ENCODE data around the gene LMAN1. TPM values are rescaled to one million over a fixed set of nuclear protein-coding genes. Genes with fewer than 3 reads are reported as not detected.

LMAN1 gene
- total and polyA plus RNA-seq, 2 experiments from 2014 or later: 127 to 193 TPM

GRCh38 chr18:59359576-59359952 is 499 bp upstream of the LMAN1 start:
- no peak overlapping the region for H3K27ac ChIP-seq

DNA sequence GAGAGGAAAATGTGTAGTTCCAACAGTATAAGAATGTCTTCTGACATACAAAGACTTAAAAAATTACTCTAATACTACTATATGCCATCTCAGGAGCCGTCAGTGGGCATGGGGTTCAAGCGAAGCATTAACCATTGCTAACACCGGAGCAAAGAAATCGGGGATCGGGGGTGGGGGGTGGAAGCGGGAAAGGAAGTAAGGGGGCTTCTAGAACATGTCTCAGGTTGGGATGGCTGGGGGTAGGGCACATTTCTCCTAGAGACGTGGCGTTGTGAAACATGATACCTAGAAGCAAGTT is 702 bp downstream of the LMAN1 start:
- DNase-seq: peak; percentile 77
- H3K36me3 ChIP-seq (ENCODE audit: low read depth): peaks cover 33% of the 10 kb centered on the region

More at GRCh38 chr18:59359576-59359952, 499 bp upstream of the LMAN1 start:
- peaks cover 32% of the 10 kb centered on the region for H3K4me1 ChIP-seq (ENCODE audit: insufficient read depth)
- TF ChIP-seq EZH2 (IDR thresholded peaks at IDR 0.05; ENCODE audit: insufficient read depth, poor library complexity, severe bottlenecking) (no peak), EZH2phosphoT487 (IDR thresholded peaks at IDR 0.05; ENCODE audit: insufficient read depth, low read depth) (no peak)
- H3K9me2 ChIP-seq (ENCODE audit: insufficient read depth): no peaks in the 10 kb centered on the region
- 0 out of 2 replicates have a peak, but pooled peaks cover under 1% of the 10 kb centered on the region for H3K27me3 ChIP-seq (replicated peaks; ENCODE audit: insufficient read depth)
- no peak for DNase-seq
- H3K79me2 ChIP-seq (ENCODE audit: insufficient read depth): peaks cover 50% of the 10 kb centered on the region
- peaks cover 9% of the 10 kb centered on the region for H3F3A ChIP-seq (ENCODE audit: insufficient read depth)
- peak overlapping the region; percentile 88 for H3K4me2 ChIP-seq (ENCODE audit: unreplicated experiment)
- peaks cover 21% of the 10 kb centered on the region for H3K36me3 ChIP-seq (ENCODE audit: low read depth)
- in situ Hi-C loops (cut with MboI): no loop called here
- no peaks in the 10 kb centered on the region for H3K9me3 ChIP-seq (ENCODE audit: low read depth)
- WGBS, 2 experiments (ENCODE audit: low coverage in 1 of 2, low lambda C conversion rate in 2 of 2, missing lambda C conversion rate in 2 of 2): 0 to 5% methylated on average over 4 of the region's 4 CpGs
- H3K9ac ChIP-seq: peak overlapping the region; percentile 59
- peak overlapping the region; percentile 91 for H2AFZ ChIP-seq
- H3K4me3 ChIP-seq: peak overlapping the region; percentile 96
- H4K20me1 ChIP-seq (ENCODE audit: insufficient read depth): peaks cover 14% of the 10 kb centered on the region

GRCh38 chr18:59357928-59358327 is 1.1 kb downstream of the LMAN1 start:
- no peaks in the 10 kb centered on the region for H3K9me3 ChIP-seq (ENCODE audit: low read depth)
- peak overlapping the region; percentile 59; the same call in 1 of the 2 replicates for H2AFZ ChIP-seq
- H3K36me3 ChIP-seq (ENCODE audit: low read depth): peaks cover 37% of the 10 kb centered on the region
- H3K79me2 ChIP-seq (ENCODE audit: insufficient read depth): peaks cover 64% of the 10 kb centered on the region
- peaks cover 35% of the 10 kb centered on the region for H3K4me1 ChIP-seq (ENCODE audit: insufficient read depth)
- H4K20me1 ChIP-seq (ENCODE audit: insufficient read depth): peaks cover 14% of the 10 kb centered on the region
- H3K9ac ChIP-seq: peak overlapping the region; percentile 100
- in situ Hi-C loops (cut with MboI): no loop called here
- no peaks in the 10 kb centered on the region for H3K9me2 ChIP-seq (ENCODE audit: insufficient read depth)
- H3K4me2 ChIP-seq (ENCODE audit: unreplicated experiment): peak overlapping the region; percentile 80
- 2 to 3% methylated on average over 4 of the region's 4 CpGs for WGBS, 2 experiments (ENCODE audit: low coverage in 1 of 2, low lambda C conversion rate in 2 of 2, missing lambda C conversion rate in 2 of 2)
- DNase-seq: peak; percentile 90
- peak overlapping the region; percentile 96 for H3K4me3 ChIP-seq
- TF ChIP-seq EZH2phosphoT487 (IDR thresholded peaks at IDR 0.05; ENCODE audit: insufficient read depth, low read depth): no peak
- no peak for TF ChIP-seq EZH2 (IDR thresholded peaks at IDR 0.05; ENCODE audit: insufficient read depth, poor library complexity, severe bottlenecking)
- H3K27me3 ChIP-seq (replicated peaks; ENCODE audit: insufficient read depth): no peaks in the 10 kb centered on the region
- H3K27ac ChIP-seq: peak overlapping the region; percentile 92
- peaks cover 9% of the 10 kb centered on the region for H3F3A ChIP-seq (ENCODE audit: insufficient read depth)

More for the DNA sequence above, 702 bp downstream of the LMAN1 start:
- H3K9me3 ChIP-seq (ENCODE audit: low read depth): no peaks in the 10 kb centered on the region
- peaks cover 62% of the 10 kb centered on the region for H3K79me2 ChIP-seq (ENCODE audit: insufficient read depth)
- H3K4me2 ChIP-seq (ENCODE audit: unreplicated experiment): peak overlapping the region; percentile 80
- no peaks in the 10 kb centered on the region for H3K9me2 ChIP-seq (ENCODE audit: insufficient read depth)
- WGBS, 2 experiments (ENCODE audit: low coverage in 1 of 2, low lambda C conversion rate in 2 of 2, missing lambda C conversion rate in 2 of 2): 0% methylated on average over 7 to 8 of the region's 8 CpGs
- peaks cover 35% of the 10 kb centered on the region for H3K4me1 ChIP-seq (ENCODE audit: insufficient read depth)
- peaks cover 9% of the 10 kb centered on the region for H3F3A ChIP-seq (ENCODE audit: insufficient read depth)
- peaks cover 14% of the 10 kb centered on the region for H4K20me1 ChIP-seq (ENCODE audit: insufficient read depth)
- H2AFZ ChIP-seq: peak overlapping the region; percentile 59
- peak overlapping the region; percentile 92 for H3K27ac ChIP-seq
- peak overlapping the region; percentile 96 for H3K4me3 ChIP-seq
- H3K9ac ChIP-seq: peak overlapping the region; percentile 100
- in situ Hi-C loops (cut with MboI): no loop called here
- H3K27me3 ChIP-seq (replicated peaks; ENCODE audit: insufficient read depth): no peaks in the 10 kb centered on the region
- no peak for TF ChIP-seq EZH2phosphoT487 (IDR thresholded peaks at IDR 0.05; ENCODE audit: insufficient read depth, low read depth)
- no peak for TF ChIP-seq EZH2 (IDR thresholded peaks at IDR 0.05; ENCODE audit: insufficient read depth, poor library complexity, severe bottlenecking)

GRCh38 chr18:59354731-59355130 is 4.3 kb downstream of the LMAN1 start:
- Histone ChIP-seq H2AFZ (no peak overlapping the region), H3K9me2 (ENCODE audit: insufficient read depth) (no peaks in the 10 kb centered on the region), H3K4me3 (no peak overlapping the region), H3F3A (ENCODE audit: insufficient read depth) (peaks cover 9% of the 10 kb centered on the region), H3K4me2 (ENCODE audit: unreplicated experiment) (no peak overlapping the region), H3K36me3 (ENCODE audit: low read depth) (peaks cover 67% of the 10 kb centered on the region), H3K9me3 (ENCODE audit: low read depth) (no peaks in the 10 kb centered on the region), H3K27ac (no peak overlapping the region), H3K79me2 (ENCODE audit: insufficient read depth) (peaks cover 95% of the 10 kb centered on the region), H3K9ac (no peak overlapping the region), H3K4me1 (ENCODE audit: insufficient read depth) (peaks cover 35% of the 10 kb centered on the region), H3K27me3 (replicated peaks; ENCODE audit: insufficient read depth) (no peaks in the 10 kb centered on the region), H4K20me1 (ENCODE audit: insufficient read depth) (peaks cover 14% of the 10 kb centered on the region)
- 52 to 53% methylated on average over 2 of the region's 2 CpGs for WGBS, 2 experiments (ENCODE audit: low coverage in 1 of 2, low lambda C conversion rate in 2 of 2, missing lambda C conversion rate in 2 of 2)
- TF ChIP-seq EZH2 (IDR thresholded peaks at IDR 0.05; ENCODE audit: insufficient read depth, poor library complexity, severe bottlenecking) (no peak), EZH2phosphoT487 (IDR thresholded peaks at IDR 0.05; ENCODE audit: insufficient read depth, low read depth) (no peak)
- in situ Hi-C loops (cut with MboI): no loop called here
- DNase-seq: peak; percentile 53
